HL-60 (cell line): ENCODE measurements around the gene TRABD2B.

Source experiments
- DNase-seq, 2 experiments: peaks; one replicate each; pipeline ENCODE4 v3.0.0-alpha.2; 2010 to 2020; ENCODE audit warnings: low read depth in 1 of 2, low spot score in 1 of 2
- H3K27ac ChIP-seq: fragments of 250-450 bp; sonication (Bioruptor Pico); replicated peaks from 2 replicates; pipeline ENCODE4 v1.5.1; 2020; ENCODE audit warnings: mild to moderate bottlenecking, moderate library complexity
- H3K27me3 ChIP-seq: fragments of 250-450 bp; sonication (Bioruptor Pico); 2 replicates; pipeline ENCODE4 v1.5.1; 2021; ENCODE audit warnings: mild to moderate bottlenecking, moderate library complexity; ENCODE audit not compliant: insufficient read depth, poor library complexity, severe bottlenecking
- H3K4me3 ChIP-seq: replicated peaks from 2 replicates; pipeline ENCODE4 v1.5.1; 2011; ENCODE audit warnings: mild to moderate bottlenecking, control low read depth, low read length; ENCODE audit not compliant: insufficient read depth
- GABPA ChIP-seq: IDR thresholded peaks from 2 replicates; pipeline ENCODE4 v1.6.1; 2012; ENCODE audit warnings: low read depth
- POLR2AphosphoS5 ChIP-seq: IDR thresholded peaks from 2 replicates; pipeline ENCODE4 v1.6.1; 2012; ENCODE audit warnings: low read depth
- SPI1 ChIP-seq: IDR thresholded peaks from 2 replicates; pipeline ENCODE4 v1.6.1; 2012; ENCODE audit warnings: low read depth, mild to moderate bottlenecking, borderline replicate concordance
- TF ChIP-seq, protein P1 (sequence below): IDR thresholded peaks from 2 replicates; pipeline ENCODE4 v1.6.1; 2012; ENCODE audit warnings: low read depth; ENCODE audit not compliant: insufficient replicate concordance
- TF ChIP-seq, protein P2 (sequence below): IDR thresholded peaks from one replicate; pipeline ENCODE4 v1.5.1; 2011; ENCODE audit warnings: low read length, control low read depth, inconsistent platforms; ENCODE audit not compliant: insufficient read depth

The TRABD2B gene

DNA sequence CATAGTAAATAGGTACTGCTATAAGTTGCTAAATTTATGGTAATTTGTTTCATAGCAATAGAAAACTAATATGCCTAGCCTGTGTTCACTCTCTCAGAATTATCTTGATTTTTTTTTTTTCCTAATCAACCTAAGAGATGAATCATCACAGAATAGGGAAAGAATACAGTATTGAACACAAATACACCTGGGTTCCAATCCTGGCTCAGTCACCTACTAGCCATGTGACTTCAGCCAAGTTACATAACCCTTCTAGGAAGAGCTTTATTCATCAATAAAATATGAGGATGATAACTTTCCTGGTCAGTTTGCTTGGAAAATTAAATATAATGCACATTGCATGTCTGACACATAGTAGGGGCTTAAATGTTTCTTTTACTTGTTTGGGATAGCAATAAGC is 279.8 kb downstream of the TRABD2B start:
- DNase-seq: no peak
- Histone ChIP-seq H3K27ac (no peak overlapping the region), H3K27me3 (peaks cover 9% of the 10 kb centered on the region), H3K4me3 (no peak overlapping the region)
- TF ChIP-seq, protein P1, sequence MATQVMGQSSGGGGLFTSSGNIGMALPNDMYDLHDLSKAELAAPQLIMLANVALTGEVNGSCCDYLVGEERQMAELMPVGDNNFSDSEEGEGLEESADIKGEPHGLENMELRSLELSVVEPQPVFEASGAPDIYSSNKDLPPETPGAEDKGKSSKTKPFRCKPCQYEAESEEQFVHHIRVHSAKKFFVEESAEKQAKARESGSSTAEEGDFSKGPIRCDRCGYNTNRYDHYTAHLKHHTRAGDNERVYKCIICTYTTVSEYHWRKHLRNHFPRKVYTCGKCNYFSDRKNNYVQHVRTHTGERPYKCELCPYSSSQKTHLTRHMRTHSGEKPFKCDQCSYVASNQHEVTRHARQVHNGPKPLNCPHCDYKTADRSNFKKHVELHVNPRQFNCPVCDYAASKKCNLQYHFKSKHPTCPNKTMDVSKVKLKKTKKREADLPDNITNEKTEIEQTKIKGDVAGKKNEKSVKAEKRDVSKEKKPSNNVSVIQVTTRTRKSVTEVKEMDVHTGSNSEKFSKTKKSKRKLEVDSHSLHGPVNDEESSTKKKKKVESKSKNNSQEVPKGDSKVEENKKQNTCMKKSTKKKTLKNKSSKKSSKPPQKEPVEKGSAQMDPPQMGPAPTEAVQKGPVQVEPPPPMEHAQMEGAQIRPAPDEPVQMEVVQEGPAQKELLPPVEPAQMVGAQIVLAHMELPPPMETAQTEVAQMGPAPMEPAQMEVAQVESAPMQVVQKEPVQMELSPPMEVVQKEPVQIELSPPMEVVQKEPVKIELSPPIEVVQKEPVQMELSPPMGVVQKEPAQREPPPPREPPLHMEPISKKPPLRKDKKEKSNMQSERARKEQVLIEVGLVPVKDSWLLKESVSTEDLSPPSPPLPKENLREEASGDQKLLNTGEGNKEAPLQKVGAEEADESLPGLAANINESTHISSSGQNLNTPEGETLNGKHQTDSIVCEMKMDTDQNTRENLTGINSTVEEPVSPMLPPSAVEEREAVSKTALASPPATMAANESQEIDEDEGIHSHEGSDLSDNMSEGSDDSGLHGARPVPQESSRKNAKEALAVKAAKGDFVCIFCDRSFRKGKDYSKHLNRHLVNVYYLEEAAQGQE: no peak
- TF ChIP-seq, protein P2, sequence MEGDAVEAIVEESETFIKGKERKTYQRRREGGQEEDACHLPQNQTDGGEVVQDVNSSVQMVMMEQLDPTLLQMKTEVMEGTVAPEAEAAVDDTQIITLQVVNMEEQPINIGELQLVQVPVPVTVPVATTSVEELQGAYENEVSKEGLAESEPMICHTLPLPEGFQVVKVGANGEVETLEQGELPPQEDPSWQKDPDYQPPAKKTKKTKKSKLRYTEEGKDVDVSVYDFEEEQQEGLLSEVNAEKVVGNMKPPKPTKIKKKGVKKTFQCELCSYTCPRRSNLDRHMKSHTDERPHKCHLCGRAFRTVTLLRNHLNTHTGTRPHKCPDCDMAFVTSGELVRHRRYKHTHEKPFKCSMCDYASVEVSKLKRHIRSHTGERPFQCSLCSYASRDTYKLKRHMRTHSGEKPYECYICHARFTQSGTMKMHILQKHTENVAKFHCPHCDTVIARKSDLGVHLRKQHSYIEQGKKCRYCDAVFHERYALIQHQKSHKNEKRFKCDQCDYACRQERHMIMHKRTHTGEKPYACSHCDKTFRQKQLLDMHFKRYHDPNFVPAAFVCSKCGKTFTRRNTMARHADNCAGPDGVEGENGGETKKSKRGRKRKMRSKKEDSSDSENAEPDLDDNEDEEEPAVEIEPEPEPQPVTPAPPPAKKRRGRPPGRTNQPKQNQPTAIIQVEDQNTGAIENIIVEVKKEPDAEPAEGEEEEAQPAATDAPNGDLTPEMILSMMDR: no peak
- TF ChIP-seq GABPA (no peak), SPI1 (no peak), POLR2AphosphoS5 (no peak)

DNA sequence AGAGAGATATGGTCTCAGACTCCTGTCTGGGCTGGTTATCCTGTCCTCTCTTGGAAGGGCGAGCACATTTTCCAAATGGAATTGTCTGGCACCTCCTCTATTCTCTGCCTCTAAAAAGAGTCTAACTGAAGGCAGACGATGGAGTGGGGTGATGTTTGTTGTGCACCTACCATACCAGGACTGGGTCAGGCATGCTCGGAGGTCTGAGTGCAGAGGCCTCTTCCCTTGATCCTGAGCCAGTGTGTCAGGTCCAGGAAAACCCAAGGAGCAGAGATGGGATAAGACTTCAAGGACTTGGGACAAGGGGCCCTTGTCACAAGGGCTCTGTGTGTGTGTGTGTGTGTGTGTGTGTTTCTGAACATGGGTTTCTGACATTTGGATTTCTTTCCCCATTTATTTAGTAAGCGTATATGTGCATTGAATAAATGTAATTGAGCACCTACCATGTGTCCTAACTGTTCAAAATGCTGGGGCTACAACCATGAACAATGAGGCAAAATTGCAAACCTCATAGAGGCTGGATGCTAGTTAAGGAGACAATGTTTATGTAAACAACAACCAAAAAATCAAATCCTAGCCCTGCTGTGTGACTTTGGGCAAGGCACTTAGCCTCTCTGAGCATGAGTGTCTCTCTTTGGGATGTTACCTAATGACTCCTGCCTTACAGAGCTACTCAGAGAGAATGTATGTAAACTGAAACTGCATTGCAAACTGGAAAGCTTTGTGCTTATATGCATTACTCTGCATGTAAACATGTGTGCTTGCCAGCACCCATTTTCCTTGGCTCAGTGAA is 283.0 kb downstream of the TRABD2B start:
- H3K27me3 ChIP-seq: peaks cover 35% of the 10 kb centered on the region
- H3K4me3 ChIP-seq: no peak overlapping the region
- TF ChIP-seq, protein P2: no peak
- no peak for TF ChIP-seq POLR2AphosphoS5
- TF ChIP-seq, protein P1: no peak
- no peak for TF ChIP-seq SPI1
- TF ChIP-seq GABPA: no peak

DNA sequence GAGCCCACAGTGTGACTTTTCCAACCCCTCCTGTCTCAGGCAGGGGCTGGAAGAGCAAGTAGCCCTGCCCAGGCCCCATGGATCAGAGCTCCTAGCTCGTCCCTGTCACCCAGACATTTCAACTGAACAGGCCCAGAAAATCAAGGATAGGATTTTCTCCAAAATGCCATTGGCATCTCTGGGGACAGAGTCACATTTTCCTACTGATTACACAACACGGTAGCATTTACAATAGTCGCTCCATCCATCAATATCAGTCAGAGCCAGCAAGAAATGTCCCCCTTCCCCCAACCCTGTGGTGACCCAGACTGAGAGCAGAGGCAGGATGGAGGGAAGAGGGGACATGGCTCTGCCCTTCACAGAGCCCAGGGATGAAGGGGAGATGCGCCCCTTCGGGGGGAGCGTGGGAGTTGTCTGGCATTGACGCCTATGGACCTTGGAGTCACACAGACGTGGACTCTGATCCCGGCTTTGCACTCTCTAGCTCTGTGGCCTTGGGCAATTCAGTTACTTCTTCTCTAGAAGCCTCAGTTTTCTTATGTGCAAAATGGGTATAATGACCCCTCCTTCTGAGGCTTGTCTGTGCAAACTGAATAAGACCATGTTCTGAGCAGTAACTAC is 283.7 kb downstream of the TRABD2B start:
- TF ChIP-seq, protein P2: no peak
- TF ChIP-seq, protein P1: no peak
- no peak for DNase-seq
- Histone ChIP-seq H3K4me3 (no peak overlapping the region), H3K27ac (no peak overlapping the region), H3K27me3 (peaks cover 42% of the 10 kb centered on the region)

More for the DNA sequence above, 283.0 kb downstream of the TRABD2B start:
- H3K27ac ChIP-seq: no peak overlapping the region
- no peak for DNase-seq
